ENCODE data around the gene SYNE1.
A peak's percentile ranks its signal among the peaks of the same experiment; 100 is the strongest.

SYNE1 gene

DNA sequence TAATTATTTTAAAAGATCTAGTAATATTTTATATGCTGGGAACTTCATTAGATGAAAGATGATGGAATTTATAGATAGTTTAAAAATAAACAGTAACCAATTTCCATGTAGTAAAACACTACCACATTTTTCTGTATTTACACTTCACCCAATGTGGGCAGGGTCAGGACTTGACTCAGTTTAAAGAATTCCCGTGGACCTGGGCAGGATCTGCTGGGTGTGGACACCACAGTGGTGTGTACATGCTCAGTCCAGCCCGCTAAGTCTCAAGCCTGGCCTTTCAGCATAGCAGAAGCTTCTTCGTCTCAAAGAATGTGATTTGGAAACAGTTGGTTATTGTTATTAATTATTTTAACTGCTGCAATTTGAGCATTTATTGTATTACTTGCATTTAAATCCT lies 364.2 kb downstream of the SYNE1 start:
- DNase-seq (ENCODE audit: low spot score) = no peak

GRCh38 chr6:152272486-152272885 lies 364.7 kb downstream of the SYNE1 start:
- no peak for DNase-seq (ENCODE audit: low spot score)

GRCh38 chr6:152271776-152272464 lies 365.2 kb downstream of the SYNE1 start:
- no peak for DNase-seq (ENCODE audit: low spot score)

DNA sequence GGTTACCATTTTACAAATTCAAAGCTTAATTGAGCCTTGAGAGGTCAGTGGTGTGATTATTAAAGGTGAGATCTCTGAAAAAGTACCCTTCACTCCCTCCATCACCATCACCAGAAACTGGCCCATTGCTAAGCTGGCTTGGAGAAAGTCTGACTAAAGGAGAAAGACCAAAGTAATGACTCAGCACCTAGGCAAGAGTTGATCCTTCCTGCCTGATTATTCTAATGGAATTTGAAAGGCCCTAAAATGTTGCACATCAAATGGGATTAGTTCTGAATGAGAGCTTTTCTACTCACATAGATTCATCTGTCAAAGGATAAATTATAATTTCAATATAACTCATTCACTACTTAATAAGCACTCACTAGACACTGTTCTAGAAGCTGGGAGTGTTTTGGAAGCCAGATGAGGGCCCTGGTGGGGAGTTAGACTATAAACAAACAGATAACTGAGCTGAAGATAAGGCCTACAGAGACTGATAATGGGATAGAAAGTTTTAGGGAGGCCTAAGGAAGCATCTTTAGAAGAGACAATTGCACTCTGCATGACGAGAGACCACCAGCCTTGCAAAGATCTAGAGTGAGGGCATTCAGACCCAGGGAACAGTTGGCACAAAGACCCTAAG lies 366.7 kb downstream of the SYNE1 start:
- DNase-seq (ENCODE audit: low spot score) = no peak

- no peak for DNase-seq (ENCODE audit: low spot score)
These were observed 368.2 kb downstream of the SYNE1 start for GRCh38 chr6:152268846-152269442.

GRCh38 chr6:152267967-152268845 lies 369.0 kb downstream of the SYNE1 start:
- DNase-seq (ENCODE audit: low spot score) = peak; percentile 14

DNA sequence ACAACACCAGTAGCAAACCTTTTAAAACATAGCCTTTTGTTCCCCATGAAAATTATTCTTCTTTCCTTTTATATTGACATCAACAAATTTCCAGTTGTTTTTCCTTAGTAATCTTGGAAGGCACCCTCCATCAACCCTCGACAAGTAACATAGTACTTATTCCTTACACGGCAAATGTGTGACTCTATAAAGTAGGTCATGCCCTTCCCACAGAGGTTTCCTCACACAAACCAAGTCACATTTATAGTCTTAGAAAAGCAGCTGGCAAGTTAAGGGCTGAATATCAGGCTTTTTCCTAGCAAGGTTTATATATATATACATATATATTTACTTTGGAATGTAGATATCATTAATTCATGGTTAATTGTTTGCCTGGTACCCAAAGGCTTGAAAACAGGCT lies 371.5 kb downstream of the SYNE1 start:
- no peak for DNase-seq (ENCODE audit: low spot score)

GRCh38 chr6:152263582-152263981 lies 373.6 kb downstream of the SYNE1 start:
- DNase-seq (ENCODE audit: low spot score) = no peak

GRCh38 chr6:152261179-152261578 lies 376.0 kb downstream of the SYNE1 start:
- DNase-seq (ENCODE audit: low spot score) = no peak

DNA sequence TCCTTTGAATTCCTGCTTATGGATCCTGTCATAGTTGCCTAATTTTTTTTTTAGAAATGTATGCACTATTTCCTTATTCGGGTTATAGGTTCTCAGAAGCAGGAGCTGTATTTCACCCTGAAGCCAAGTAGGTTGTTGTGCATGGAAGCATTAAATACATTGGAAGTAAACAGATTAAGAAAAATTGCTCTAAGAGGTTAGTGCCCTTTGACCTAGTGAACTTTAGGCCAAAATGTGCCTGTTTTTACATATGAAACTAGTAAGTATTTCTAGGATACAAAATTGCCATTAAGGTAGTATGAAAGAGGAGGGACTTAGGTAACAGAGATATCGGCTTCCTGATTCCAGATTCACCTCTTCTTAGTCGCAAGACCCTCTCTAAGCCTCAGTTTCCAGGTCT lies 377.9 kb downstream of the SYNE1 start:
- no peak for DNase-seq (ENCODE audit: low spot score)

DNA sequence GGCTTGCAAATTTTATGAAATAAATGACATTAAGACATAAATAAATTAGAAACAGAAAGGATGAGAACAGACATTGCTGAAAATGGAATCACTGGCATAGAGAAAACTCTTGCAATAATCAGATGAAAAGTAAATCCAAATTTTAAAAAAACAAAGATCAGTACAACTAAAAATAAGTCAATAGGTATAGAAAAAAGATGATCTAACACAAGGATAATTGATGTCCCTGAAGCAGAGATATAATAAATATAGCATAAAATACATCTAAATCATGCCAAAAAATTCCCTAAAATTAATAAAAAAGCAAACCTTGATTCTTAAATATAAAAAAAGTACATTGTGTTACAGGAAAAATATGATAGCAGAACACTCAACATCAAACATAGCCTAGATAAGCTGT lies 379.6 kb downstream of the SYNE1 start:
- DNase-seq (ENCODE audit: low spot score) = no peak

DNA sequence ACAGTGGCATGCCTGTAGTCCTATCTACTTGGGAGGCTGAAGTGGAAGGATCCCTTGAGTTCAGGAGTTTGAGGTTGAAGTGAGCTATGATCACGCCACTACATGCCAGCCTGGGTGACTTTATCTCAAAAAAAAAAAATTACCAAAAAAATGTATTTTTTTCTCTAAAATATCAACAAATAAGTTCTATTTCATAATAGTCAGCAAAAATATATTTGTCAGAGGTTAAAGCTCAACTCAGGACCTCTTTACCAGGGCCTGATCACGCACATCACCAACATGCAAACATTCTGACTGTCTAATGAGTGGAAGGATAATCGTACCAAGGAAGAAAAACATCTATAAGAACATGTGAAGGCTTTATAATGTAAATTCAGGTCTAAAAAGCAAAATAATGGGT lies 387.0 kb downstream of the SYNE1 start:
- no peak for DNase-seq (ENCODE audit: low spot score)

DNA sequence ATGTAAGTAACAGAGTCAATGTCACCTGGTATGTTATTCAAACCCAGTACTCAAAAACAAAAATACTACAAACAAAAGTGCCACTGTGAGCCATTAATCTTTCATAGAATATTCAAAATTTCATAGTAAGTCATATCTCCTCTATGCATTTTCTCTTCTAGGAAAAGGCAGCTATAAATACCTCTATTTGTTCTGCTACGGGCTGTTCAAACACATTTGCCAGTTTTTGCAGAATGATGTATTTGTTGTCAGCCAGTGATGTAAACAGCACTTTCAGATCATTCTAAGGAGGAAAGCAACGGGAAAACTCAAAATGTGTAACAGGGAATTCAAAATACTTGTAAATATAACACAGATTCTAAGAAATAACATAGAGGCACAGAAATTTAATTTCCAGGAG lies 388.2 kb downstream of the SYNE1 start:
- no peak for DNase-seq (ENCODE audit: low spot score)

DNA sequence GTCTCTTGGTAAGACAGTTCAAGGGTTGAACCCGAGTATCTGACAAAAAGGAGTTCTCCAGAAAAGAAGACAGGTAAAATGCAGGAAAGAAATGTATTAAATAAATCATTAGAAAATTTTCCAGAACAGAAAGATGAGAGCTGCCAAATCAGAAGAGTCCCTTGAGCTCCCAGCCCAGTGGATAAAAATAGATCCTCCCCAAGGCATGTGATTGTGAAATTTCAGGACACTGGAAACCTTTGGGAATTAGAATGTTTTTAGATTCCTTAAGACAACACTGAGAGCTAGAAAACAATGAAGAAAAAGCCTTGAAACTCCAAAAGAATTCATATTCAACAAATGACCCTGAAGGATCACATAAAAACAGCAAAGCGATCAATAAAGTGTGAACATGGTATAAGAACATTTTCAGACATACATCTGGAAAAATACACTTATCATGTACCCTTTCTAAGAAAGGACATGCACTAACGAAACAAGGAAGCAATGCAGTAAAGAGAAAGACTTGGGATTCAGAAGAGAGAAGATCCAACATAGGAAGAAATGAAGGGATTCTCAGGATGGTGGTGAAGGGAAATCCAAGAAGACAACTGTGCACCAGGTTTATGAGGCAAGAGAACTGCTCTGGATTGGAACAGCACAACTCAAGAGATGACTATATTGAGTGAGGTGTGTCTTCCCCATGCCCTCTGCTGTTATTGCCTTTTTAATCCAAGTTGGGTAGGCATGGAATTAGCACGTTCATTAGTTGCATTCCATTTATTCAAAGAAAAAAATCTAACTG lies 390.4 kb downstream of the SYNE1 start:
- DNase-seq (ENCODE audit: low spot score) = no peak

GRCh38 chr6:152244998-152245630 lies 392.0 kb downstream of the SYNE1 start:
- no peak for DNase-seq (ENCODE audit: low spot score)

DNA sequence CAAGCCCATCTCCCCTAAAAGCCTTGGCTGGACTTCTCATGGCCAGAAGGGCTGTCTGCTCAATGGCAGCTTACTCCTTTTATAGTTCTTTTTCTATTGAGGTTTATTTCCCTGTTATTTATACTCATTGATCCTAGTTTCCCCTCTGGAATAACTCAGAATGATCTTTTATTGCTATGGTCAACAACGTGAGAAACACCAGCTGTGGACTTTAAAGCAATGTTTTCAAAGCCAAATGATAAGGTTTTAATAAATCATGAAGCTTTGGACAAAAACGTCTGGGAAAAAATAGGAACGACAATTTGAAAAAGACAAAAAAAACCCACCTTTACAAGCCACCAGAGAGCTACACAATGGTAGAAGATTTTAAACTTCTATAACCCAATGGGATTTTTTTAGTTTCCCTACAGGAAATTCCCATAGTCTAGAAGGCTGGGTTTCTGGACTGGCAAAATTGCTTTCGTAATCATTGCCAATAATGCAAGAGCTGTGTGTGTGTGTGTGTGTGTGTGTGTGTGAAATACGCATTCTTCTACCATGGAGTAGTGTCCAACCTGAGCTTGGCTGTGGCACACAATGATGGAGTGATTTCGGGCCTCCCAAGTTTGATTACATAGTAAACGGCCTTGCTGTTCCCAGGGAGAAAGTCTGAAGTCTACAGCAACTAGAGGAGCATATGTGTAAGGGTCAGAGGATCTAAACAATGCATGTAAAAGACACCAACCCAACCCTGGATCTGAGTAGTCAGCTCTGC lies 396.0 kb downstream of the SYNE1 start:
- no peak for DNase-seq (ENCODE audit: low spot score)

GRCh38 chr6:152240436-152240835 lies 396.7 kb downstream of the SYNE1 start:
- DNase-seq (ENCODE audit: low spot score) = no peak

DNA sequence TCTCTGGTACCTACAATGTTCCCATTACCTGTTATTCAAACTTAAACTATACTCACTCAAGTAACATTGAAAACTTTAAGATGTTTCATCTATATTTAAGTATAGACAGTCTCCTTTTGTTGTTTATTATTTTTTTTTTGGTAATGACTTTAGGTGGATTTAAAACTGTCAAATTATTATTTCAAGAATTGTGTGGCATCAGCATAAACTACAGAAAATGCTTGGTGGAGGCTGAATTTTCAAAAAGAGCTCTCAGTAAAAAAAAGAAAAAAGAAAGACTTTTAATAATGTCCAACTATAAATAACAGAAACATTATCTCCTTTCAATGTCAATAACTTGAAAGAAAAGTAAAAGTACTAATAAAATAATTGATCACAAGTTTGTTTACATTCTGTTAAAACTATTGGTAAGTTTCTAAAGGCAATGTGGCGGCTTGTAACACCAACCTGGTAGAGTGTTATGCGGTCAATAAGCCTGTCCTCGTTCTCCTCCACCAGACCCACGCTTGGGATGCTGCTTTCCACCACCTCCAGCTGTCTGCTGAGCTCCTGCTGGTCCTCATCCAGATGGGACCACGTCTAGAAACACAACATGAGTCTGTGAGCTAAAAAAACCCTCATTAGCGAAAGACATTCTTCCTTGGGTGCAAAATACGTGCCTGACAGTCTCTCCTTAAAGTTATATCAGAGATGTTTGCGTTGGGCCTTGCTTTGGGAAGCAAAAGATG lies 400.6 kb downstream of the SYNE1 start:
- DNase-seq (ENCODE audit: low spot score) = no peak

- no peak for DNase-seq (ENCODE audit: low spot score)
These were observed 403.4 kb downstream of the SYNE1 start for GRCh38 chr6:152233547-152234320.

All from germinal center (tissue), 1 donor.